Measurements from ENCODE around the gene TOR1AIP1. TPM values are rescaled to one million over a fixed set of nuclear protein-coding genes. Genes with fewer than 3 reads are reported as not detected.
"Not testable (repeated sequence)": the region's sequence is repeated elsewhere in the genome, so short reads cannot be mapped to it uniquely, and the experiment has no call there.

The TOR1AIP1 gene
- total RNA-seq, 1 experiment from 2014 or later: 31.9 TPM

- TF ChIP-seq EZH2 (IDR thresholded peaks at IDR 0.05; ENCODE audit: borderline replicate concordance, low read depth, low read length, poor library complexity, severe bottlenecking): no peak
- no peak for TF ChIP-seq CTCF (conservative IDR thresholded peaks at IDR 0.05; ENCODE audit: low read depth, low read length)
- no peaks in the 10 kb centered on the region for H3K9me3 ChIP-seq (ENCODE audit: low read depth, low read length, poor library complexity, severe bottlenecking)
- ChIA-PET CTCF (no interaction called here), POLR2A (ENCODE audit: low non-redundant PET) (no interaction called here)
- intact Hi-C loops (cut with micrococcal nuclease; ENCODE audit: unreplicated experiment): loop anchor here (10.0 kb wide), 1 partner anchor 209 kb away; no protein-coding TSS in a partner anchor
- no peak overlapping the region for H3K27ac ChIP-seq (ENCODE audit: low read depth, low read length, poor library complexity, severe bottlenecking)
- H3K27me3 ChIP-seq (replicated peaks; ENCODE audit: insufficient read depth, low read depth, low read length, poor library complexity): no peaks in the 10 kb centered on the region
- peaks cover 27% of the 10 kb centered on the region for H3K4me1 ChIP-seq (ENCODE audit: insufficient read depth, low read length, poor library complexity, severe bottlenecking)
- DNase-seq (ENCODE audit: low spot score): no peak
- BruUV-seq (replicated peaks): TSS peak; percentile 58
- H3K36me3 ChIP-seq (ENCODE audit: insufficient read depth, low read length, poor library complexity, severe bottlenecking): no peaks in the 10 kb centered on the region
- H3K4me3 ChIP-seq (ENCODE audit: low read depth, low read length, poor library complexity, severe bottlenecking): peak overlapping the region; percentile 97
Observed at GRCh38 chr1:179955731-179956130, 73.6 kb downstream of the TOR1AIP1 start.

GRCh38 chr1:179958359-179958758, 76.3 kb downstream of the TOR1AIP1 start:
- Histone ChIP-seq H3K27me3 (replicated peaks; ENCODE audit: insufficient read depth, low read depth, low read length, poor library complexity) (no peaks in the 10 kb centered on the region), H3K36me3 (ENCODE audit: insufficient read depth, low read length, poor library complexity, severe bottlenecking) (no peaks in the 10 kb centered on the region), H3K4me3 (ENCODE audit: low read depth, low read length, poor library complexity, severe bottlenecking) (no peak overlapping the region), H3K27ac (ENCODE audit: low read depth, low read length, poor library complexity, severe bottlenecking) (no peak overlapping the region), H3K9me3 (ENCODE audit: low read depth, low read length, poor library complexity, severe bottlenecking) (no peaks in the 10 kb centered on the region), H3K4me1 (ENCODE audit: insufficient read depth, low read length, poor library complexity, severe bottlenecking) (peaks cover 25% of the 10 kb centered on the region)
- no peak for DNase-seq (ENCODE audit: low spot score)
- ChIA-PET CTCF (no interaction called here), POLR2A (ENCODE audit: low non-redundant PET) (no interaction called here)
- BruUV-seq (replicated peaks): no TSS peak
- TF ChIP-seq CTCF (conservative IDR thresholded peaks at IDR 0.05; ENCODE audit: low read depth, low read length): no peak
- TF ChIP-seq EZH2 (IDR thresholded peaks at IDR 0.05; ENCODE audit: borderline replicate concordance, low read depth, low read length, poor library complexity, severe bottlenecking): no peak
- intact Hi-C loops (cut with micrococcal nuclease; ENCODE audit: unreplicated experiment): loop anchor here (10.0 kb wide), 1 partner anchor 206 kb away; no protein-coding TSS in a partner anchor

- POLR2A ChIA-PET (ENCODE audit: low non-redundant PET); CTCF ChIA-PET: not testable (repeated sequence)
Observed at GRCh38 chr1:179962168-179962567, 80.1 kb downstream of the TOR1AIP1 start.

GRCh38 chr1:179966551-179966950, 84.5 kb downstream of the TOR1AIP1 start:
- H3K27ac ChIP-seq (ENCODE audit: low read depth, low read length, poor library complexity, severe bottlenecking): no peak overlapping the region
- ChIA-PET CTCF (no interaction called here), POLR2A (ENCODE audit: low non-redundant PET) (no interaction called here)
- DNase-seq (ENCODE audit: low spot score): no peak
- no peaks in the 10 kb centered on the region for H3K36me3 ChIP-seq (ENCODE audit: insufficient read depth, low read length, poor library complexity, severe bottlenecking)
- H3K4me3 ChIP-seq (ENCODE audit: low read depth, low read length, poor library complexity, severe bottlenecking): no peak overlapping the region
- intact Hi-C loops (cut with micrococcal nuclease; ENCODE audit: unreplicated experiment): no loop called here
- no peaks in the 10 kb centered on the region for H3K27me3 ChIP-seq (replicated peaks; ENCODE audit: insufficient read depth, low read depth, low read length, poor library complexity)
- H3K9me3 ChIP-seq (ENCODE audit: low read depth, low read length, poor library complexity, severe bottlenecking): no peaks in the 10 kb centered on the region
- TF ChIP-seq CTCF (conservative IDR thresholded peaks at IDR 0.05; ENCODE audit: low read depth, low read length): no peak
- no peak for TF ChIP-seq EZH2 (IDR thresholded peaks at IDR 0.05; ENCODE audit: borderline replicate concordance, low read depth, low read length, poor library complexity, severe bottlenecking)
- no TSS peak for BruUV-seq (replicated peaks)
- H3K4me1 ChIP-seq (ENCODE audit: insufficient read depth, low read length, poor library complexity, severe bottlenecking): no peaks in the 10 kb centered on the region

More at GRCh38 chr1:179962168-179962567, 80.1 kb downstream of the TOR1AIP1 start:
- DNase-seq (ENCODE audit: low spot score); H3K36me3 ChIP-seq (ENCODE audit: insufficient read depth, low read length, poor library complexity, severe bottlenecking); intact Hi-C loops (cut with micrococcal nuclease; ENCODE audit: unreplicated experiment); H3K27ac ChIP-seq (ENCODE audit: low read depth, low read length, poor library complexity, severe bottlenecking); H3K4me3 ChIP-seq (ENCODE audit: low read depth, low read length, poor library complexity, severe bottlenecking); H3K27me3 ChIP-seq (replicated peaks; ENCODE audit: insufficient read depth, low read depth, low read length, poor library complexity); H3K9me3 ChIP-seq (ENCODE audit: low read depth, low read length, poor library complexity, severe bottlenecking); BruUV-seq (replicated peaks): not testable (repeated sequence)
- peaks cover 11% of the 10 kb centered on the region for H3K4me1 ChIP-seq (ENCODE audit: insufficient read depth, low read length, poor library complexity, severe bottlenecking)
